ENCODE data around the gene TSPAN13.

GRCh38 chr7:16816824-16817223, 63.3 kb downstream of the TSPAN13 start:
- TF ChIP-seq CTCF (IDR thresholded peaks at IDR 0.05) (no peak), POLR2A (IDR thresholded peaks at IDR 0.05) (no peak)
